ENCODE results near the gene KIF25.

Gene KIF25

GRCh38 chr6:167997642-167998041 lies at the start of gene KIF25:
TSS of gene KIF25 (plus strand) at chr6:167997671. CDS start at chr6:168029586, 31,915 bp downstream.
- DNase-seq: no peak

GRCh38 chr6:167947716-167948115 lies 49.8 kb upstream of the KIF25 start:
- no peak for DNase-seq

- no peak for DNase-seq
Observed at GRCh38 chr6:167948716-167949115, 48.8 kb upstream of the KIF25 start.

- no peak for DNase-seq
Observed at GRCh38 chr6:167949121-167949684, 48.3 kb upstream of the KIF25 start.

GRCh38 chr6:167951781-167952511 lies 45.5 kb upstream of the KIF25 start:
- DNase-seq: no peak

GRCh38 chr6:167952512-167952859 lies 45.0 kb upstream of the KIF25 start:
- no peak for DNase-seq

GRCh38 chr6:167953551-167953950 lies 43.9 kb upstream of the KIF25 start:
- DNase-seq: no peak

- no peak for DNase-seq
Observed at GRCh38 chr6:167954151-167954550, 43.3 kb upstream of the KIF25 start.

- no peak for DNase-seq
Observed at GRCh38 chr6:167956491-167956890, 41.0 kb upstream of the KIF25 start.

- DNase-seq: no peak
Observed at GRCh38 chr6:167956983-167957492, 40.4 kb upstream of the KIF25 start.

- DNase-seq: no peak
Observed at GRCh38 chr6:167957626-167958025, 39.8 kb upstream of the KIF25 start.

- no peak for DNase-seq
Observed at GRCh38 chr6:167960579-167960978, 36.9 kb upstream of the KIF25 start.

GRCh38 chr6:167962711-167963110 lies 34.8 kb upstream of the KIF25 start:
- DNase-seq: no peak

GRCh38 chr6:167963589-167964057 lies 33.8 kb upstream of the KIF25 start:
- no peak for DNase-seq

GRCh38 chr6:167965592-167966539 lies 31.6 kb upstream of the KIF25 start:
- no peak for DNase-seq

GRCh38 chr6:167966540-167966905 lies 30.9 kb upstream of the KIF25 start:
- DNase-seq: no peak

- DNase-seq: no peak
Observed at GRCh38 chr6:167968091-167968490, 29.4 kb upstream of the KIF25 start.

- DNase-seq: no peak
Observed at GRCh38 chr6:167970230-167970629, 27.2 kb upstream of the KIF25 start.

- DNase-seq: no peak
Observed at GRCh38 chr6:167972193-167972592, 25.3 kb upstream of the KIF25 start.

- no peak for DNase-seq
Observed at GRCh38 chr6:167973148-167973885, 24.2 kb upstream of the KIF25 start.

GRCh38 chr6:167974640-167975344 lies 22.7 kb upstream of the KIF25 start:
- no peak for DNase-seq

- no peak for DNase-seq
Observed at GRCh38 chr6:167975458-167975857, 22.0 kb upstream of the KIF25 start.

All from stimulated activated CD4-positive, alpha-beta T cell treated with anti-CD3 and anti-CD28 coated beads, Interleukin-4, amount 100 ng/mL, for 4 hours (primary cell).